Measurements from ENCODE around the gene RAB3IP.
"Not testable (repeated sequence)": the region's sequence is repeated elsewhere in the genome, so short reads cannot be mapped to it uniquely, and the experiment has no call there.

RAB3IP gene

DNA sequence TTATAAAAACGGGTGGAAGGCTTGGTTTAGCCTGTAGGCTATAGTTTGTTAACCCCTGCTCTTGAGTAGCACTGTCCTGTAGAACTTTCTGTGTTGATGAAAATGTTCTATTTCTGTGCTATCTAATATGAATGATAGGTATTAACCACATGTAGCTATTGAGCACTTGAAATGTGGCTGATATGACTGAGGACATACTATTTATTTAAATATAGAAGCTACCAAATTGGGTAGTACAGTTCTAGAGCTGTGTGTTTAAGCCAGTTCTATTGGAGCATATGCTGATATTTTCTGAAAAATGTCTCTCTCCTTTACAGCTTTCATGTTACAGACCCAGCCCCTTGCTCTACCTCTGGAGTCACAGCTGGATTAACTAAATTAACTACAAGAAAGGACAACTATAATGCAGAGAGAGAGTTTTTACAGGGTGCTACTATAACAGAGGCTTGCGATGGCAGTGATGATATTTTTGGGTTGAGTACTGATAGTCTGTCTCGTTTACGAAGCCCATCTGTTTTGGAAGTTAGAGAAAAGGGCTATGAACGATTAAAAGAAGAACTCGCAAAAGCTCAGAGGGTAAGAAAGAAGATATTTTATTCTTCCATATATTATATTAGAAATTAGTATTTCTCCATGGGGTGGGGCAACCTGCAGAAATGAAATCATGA, 17.6 kb downstream of the RAB3IP start:
- DNase-seq (ENCODE audit: low read depth) = no peak

DNA sequence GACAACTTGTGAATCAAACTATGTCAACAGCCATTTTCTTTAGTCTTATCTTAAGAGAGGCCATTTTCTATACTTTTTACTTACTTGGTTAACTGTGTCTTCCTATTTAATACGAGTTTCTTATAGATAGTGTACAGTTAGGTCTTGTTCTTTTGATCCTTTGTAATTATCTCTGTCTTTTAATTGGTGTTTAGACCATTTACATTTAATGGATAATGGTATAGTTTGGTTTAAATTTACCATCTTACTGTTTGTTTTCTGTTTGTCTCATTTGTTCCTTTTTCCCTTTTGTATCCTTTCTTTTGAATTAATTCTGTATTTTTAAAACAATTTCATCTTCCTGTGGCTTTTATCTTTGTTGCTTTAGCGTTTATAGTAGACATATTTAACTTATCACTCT, 19.4 kb downstream of the RAB3IP start:
- DNase-seq (ENCODE audit: low read depth) = no peak

DNA sequence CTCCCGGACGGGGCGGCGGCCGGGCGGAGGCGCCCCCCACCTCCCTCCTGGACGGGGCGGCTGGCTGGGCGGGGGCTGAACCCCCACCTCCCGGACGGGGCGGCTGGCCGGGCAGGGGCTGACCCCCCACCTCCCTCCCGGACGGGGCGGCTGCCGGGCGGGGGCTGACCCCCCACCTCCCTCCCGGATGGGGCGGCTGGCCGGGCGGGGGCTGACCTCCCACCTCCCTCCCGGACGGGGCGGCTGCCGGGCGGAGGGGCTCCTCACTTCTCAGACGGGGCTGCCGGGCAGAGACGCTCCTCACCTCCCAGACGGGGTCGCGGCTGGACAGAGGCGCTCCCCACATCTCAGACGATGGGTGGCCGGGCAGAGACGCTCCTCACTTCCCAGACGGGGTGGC, 20.9 kb downstream of the RAB3IP start:
- not testable (repeated sequence) for DNase-seq (ENCODE audit: low read depth)

DNA sequence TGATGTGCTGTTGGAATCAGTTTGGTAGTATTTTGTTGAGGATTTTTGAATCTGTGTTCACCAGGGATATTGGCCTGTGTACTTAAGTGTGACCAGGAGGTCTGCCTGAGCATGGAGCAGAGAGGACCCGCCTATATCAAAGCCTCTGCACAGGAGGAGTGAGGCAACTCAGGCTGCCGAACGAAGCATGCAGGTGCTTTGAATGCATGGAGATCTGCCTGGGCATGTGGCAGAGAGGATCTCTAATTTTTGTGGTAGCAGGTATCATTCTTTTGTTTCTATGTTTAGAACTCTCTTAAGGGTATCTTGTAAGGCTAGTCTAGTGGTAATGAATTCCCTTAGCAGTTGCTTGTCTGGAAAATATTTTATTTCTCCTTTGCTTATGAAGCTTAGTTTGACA, 26.9 kb downstream of the RAB3IP start:
- no peak for DNase-seq (ENCODE audit: low read depth)

DNA sequence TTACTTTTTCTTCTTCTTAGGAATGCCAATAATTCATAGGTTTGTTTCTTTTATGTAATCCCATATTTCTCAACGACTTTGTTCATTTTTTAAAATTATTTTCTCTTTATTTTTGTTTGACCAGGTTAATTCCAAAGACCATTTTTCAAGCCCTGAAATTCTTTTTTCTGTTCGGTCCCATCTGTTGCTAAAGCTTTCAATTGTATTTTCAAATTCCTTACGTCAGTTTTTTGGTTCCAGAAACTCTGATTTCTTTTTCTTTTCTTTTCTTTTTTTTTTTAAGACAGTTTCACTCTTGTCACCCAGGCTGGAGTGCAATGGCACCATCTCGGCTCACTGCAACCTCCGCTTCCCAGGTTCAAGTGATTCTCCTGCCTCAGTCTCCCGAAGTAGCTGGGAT, 27.6 kb downstream of the RAB3IP start:
- DNase-seq (ENCODE audit: low read depth) = no peak

DNA sequence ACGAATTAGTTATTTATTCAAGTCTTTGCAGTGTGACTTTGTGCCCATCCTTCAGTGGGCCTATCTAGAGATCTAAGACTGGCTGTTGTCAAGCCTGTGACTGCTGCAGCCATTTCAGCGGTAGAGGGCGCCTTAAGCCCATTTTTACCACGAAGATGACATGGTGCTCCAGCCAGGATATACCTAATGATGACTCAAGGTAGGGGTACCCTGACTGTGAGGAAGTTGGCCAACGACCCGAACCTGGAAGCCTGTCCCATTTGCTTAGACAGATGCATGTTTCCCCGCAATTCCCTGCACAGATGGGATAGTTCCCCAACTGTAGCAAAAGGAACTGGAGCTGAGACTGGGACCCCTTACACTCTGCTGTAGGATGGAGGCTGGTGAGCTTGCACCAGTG, 41.3 kb downstream of the RAB3IP start:
- no peak for DNase-seq (ENCODE audit: low read depth)

DNA sequence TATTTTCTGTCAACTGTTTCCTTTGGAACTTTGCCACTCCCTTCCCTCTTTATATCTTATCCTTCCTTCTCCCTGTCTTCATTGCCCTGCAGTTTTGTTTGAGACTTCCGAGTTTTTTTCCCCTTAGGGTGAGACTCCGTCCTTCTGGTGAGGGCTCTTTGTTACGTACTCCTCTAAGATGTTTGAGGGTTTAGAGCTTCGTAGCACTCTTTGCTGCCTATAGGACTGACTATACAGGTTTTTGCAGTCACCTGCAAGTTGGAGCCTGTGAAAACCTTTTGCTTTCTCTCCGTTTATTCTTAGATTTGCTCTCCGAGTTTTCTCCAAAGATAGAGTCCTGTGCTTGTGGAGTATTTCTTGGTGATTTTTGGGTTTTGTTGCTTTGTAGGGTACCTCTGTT, 44.7 kb downstream of the RAB3IP start:
- no peak for DNase-seq (ENCODE audit: low read depth)

DNA sequence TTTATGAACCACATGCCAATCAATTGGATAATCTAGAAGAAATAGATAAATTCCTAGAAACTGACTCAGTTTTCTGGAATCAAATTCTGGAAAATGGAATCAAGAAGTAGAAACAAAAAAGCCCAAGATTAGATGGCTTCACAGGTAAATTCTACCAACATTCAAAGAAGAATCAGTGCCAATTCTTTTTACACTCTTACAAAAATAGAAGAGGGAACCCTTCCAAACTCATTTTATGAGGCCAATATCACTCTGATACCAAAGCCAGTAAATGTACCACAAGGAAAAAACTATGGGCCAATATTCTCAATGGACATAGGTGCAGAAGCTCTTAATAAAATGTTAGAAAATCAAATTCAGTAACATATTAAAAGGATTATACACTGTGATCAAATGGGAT, 50.7 kb downstream of the RAB3IP start:
- no peak for DNase-seq (ENCODE audit: low read depth)

DNA sequence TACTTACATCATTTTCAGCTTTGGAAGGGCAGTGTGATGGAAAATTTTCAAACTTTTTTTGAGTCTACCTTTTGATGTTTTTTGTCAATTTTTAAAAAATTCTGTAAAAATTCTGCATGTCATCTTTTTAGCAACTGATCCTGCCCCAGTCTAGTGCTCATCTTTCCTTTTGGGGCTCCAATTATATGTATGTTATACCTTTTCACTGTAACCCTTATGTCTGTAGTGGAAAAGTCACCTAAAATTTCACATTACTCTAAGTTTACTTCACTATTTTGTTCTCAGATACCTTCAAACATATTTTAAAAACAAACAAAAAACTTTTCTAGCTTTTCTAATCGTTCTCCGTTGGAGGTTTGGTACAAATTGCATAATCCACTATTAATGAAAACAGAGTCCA, 53.9 kb downstream of the RAB3IP start:
- DNase-seq (ENCODE audit: low read depth) = no peak

DNA sequence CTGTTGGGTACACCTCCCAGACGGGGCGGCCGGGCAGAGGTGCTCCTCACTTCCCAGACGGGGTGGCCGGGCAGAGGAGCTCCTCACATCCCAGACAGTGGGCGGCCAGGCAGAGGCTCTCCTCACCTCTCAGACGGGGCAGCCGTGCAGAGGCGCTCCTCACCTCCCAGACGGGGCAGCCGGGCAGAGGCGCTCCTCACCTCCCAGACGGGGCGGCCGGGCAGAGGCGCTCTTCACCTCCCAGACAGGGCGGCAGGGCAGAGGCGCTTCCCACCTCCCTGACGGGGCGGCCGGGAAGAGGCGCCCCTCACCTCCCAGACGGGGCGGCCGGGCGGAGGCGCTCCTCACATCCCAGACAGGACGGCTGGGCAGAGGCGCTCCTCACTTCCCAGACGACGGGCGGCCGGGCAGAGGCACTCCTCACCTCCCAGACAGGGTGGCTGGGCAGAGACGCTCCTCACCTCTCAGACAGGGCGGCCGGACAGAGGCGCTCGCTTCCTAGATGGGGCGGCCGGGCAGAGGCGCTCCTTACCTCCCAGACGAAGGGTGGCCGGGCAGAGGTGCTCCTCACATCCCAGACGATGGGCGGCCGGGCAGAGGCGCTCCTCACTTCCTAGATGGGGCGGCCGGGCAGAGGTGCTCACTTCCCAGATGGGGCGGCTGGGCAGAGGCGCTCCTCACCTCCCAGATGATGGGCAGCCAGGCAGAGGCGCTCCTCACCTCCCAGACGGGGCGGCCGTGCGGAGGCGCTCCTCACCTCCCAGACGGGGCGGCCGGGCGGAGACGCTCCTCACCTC, 68.6 kb downstream of the RAB3IP start:
- DNase-seq (ENCODE audit: low read depth) = not testable (repeated sequence)

DNA sequence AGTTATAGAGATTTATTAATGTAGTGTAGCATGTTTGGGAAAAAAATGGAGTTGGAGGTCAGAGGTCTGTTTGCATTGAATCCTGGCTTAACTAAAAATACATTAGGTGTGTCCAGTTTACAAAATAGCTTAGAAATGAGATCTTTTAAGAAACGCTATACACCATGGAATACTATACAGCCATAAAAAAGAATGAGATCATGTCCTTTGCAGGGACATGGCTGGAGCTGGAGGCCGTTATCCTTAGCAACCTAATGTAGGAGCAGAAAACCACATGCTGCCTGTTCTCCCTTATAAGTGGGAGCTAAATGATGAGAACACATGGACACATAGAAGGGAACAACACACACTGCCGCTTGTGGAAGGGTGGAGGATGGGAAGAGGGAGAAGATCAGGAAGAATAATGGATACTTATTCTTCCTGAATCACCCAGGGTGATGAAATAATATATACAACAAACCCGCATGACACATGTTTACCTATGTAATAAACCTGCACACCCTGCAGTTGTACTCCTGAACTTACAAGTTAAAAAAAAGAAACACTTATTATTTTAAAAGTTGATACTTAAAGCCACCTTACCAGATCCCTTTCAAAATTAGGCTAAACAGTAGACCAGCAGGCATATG, 72.3 kb downstream of the RAB3IP start:
- no peak for DNase-seq (ENCODE audit: low read depth)

DNA sequence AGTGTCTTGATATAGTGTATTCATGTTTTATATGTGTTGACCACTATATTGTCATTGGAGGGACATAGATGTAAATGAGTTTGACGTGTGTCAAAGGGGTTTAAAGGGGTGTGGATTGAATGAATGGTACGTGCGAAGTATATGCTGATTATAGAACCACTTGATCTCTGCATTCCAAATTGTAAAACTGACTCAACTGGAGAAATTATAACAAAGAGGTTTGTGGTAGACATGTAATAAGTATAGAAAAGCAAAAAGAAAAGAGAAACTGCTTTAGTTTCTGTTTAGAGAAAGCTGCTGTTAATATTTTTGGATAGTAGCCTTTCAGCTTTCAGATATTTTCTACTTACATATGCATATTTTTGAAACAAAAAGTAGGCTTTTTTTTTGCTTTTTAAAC, 77.4 kb downstream of the RAB3IP start:
- no peak for DNase-seq (ENCODE audit: low read depth)

DNA sequence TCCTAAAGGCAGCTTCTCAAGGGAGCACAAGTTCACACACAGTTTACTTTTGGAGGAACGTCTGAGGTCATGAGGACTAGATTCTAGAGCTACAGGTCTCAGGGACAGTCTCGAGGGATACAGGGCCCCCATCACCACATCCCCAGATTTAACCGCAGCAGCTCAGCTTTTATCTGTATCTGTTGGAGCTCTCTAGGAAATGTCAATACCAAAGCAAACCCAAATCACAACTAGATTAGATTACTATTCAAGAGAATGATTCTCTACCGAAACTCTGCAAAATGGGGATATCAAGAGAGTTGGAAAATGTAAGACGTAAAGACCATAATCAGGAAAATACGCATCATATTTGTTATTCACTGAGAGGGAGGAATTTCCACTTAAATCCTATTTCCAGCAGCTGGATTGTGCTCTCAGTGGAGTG, 82.4 kb downstream of the RAB3IP start:
- DNase-seq (ENCODE audit: low read depth) = no peak

DNA sequence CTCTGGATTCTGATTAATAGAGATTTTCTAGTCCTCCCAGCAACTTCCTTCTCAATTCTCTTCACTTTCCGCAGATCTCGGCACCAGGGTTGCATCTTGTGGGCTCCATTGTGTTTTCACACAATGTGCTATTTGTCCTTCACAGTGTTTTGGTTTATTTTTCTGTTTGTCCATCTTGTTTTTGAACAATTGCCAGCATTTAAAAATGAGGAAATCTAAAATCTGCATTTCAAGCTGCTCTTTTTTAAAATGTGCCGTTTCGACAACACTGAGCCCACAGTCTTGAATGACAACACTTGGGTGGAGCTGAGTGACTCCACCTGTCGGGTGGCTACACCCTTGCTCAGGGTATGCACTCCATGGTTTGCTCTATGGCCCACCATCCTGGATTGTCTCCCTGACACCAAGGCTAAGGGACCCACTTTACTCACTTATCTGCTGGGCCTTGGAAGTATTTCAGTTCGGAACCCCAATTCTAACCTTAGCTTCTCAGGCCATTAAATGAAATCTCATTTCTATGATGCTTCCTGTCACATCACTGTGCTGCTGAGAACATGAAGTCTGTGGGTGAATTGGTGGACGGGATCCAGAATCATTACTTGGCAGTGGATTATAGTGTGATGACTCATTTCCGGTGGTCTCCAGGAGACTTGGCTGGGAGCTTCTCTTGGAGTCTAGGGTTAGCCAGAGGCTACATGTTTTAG, 82.9 kb downstream of the RAB3IP start:
- no peak for DNase-seq (ENCODE audit: low read depth)

DNA sequence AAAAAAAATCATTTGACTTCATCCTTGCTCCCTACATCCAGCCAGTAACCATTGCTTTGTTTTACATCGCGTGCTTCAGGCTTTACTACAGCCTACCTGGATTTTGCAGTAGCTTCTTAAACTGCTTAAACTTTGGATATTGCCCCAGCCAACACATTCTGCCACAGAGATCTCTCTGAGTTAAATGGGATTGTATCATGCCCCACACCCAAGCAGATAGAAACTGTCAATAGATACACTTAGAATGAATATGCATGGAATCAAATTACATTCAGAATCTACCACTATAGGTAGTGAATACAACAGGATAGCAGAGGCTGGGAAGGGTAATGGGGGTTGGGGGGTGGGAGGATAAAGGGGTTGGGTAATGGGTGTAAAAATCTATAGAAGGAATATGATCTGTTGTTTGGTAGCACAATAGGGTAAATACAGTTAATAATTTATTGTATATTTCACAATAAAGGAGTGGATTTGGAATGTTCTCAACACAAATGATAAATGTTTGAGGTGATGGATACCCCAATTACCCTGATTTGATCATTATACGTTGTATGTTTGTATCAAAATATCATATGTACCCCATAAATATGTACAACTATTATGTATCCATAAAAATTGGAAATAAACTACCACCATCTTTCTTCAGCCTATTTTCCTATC, 83.7 kb downstream of the RAB3IP start:
- DNase-seq (ENCODE audit: low read depth) = no peak

DNA sequence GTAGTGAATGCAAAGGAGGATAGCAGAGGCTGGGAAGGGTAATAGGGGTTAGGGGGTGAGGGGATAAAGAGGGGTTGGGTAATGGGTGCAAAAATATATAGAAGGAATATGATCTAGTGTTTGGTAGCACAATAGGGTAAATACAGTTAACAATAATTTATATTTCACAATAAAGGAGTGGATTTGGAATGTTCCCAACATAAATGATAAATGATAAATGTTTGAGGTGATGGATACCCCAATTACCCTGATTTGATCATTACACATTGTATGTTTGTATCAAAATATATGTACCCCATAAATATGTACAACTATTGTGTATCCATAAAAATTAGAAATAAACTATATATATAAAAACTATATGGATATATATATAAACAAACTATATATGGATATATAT, 85.4 kb downstream of the RAB3IP start:
- no peak for DNase-seq (ENCODE audit: low read depth)

DNA sequence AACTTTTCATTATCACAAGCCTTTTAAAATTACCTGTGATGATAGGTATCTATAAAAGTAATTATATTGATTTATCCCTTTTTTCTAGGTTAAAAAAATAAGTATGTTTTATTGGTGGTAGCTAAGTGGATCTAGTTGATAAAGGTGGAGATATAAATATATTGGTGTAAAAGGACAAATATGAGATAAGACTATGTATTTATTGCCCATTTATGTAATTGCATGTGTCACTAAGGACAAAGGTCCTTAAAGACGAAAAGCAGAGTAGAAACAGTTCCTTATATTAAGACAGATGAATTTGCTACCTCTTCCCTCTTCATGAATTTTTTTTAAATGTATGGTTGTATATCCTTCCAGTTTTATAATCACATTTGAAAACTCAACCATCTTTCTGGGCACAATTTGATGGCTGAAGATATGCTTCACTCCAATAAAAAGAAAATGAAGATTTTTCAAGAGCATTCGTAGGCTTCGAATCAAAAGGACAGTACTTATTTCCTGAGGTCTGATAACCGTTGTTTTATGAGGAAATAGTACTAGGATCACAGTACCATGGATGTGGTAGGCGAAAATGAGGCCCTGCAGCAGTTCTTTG, 86.4 kb downstream of the RAB3IP start, which contains the start of gene MYRFL:
TSS of gene MYRFL (plus strand) at position 262 of the 595 bp plus-strand sequence. CDS start at position 553, 291 bp downstream.
- DNase-seq (ENCODE audit: low read depth) = no peak

DNA sequence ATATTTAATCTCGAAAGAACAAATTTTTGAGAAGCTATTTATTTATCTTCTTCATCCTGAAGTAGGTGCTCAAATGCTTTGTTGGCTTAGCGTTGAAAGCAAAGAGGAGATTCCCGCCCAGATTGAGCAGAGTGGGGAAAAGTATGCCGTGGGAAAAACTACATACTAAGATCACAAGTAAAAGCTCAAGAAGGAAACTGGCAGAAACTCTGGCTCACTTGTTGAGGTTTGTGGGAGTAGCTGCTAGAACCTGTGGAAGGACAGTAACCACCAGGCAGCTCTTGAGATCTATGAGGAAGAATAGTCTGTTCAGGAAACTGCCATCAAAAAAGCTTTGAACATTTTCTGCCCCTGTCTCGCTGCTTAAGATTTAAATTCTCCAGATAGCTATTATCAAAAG, 90.2 kb downstream of the RAB3IP start:
- DNase-seq (ENCODE audit: low read depth) = no peak

DNA sequence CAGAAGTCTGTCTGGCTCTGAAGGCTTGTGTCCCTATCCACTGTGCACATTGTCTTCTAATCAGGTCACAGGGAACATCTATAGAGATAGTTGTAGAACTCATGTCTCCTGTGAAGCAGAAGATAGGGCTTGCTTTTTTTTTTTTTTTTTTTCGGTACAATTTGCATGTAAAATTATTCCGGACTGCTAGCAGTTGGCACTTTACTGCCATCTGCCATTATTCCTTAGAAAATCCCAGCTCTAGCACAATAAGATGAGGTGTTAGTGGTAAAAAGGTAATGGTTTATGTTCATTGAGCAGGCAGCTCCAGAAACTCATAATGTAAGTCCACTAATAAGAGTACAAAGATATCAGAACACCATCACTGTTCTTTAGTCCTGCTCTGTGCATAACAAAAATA, 95.0 kb downstream of the RAB3IP start:
- DNase-seq (ENCODE audit: low read depth) = no peak

DNA sequence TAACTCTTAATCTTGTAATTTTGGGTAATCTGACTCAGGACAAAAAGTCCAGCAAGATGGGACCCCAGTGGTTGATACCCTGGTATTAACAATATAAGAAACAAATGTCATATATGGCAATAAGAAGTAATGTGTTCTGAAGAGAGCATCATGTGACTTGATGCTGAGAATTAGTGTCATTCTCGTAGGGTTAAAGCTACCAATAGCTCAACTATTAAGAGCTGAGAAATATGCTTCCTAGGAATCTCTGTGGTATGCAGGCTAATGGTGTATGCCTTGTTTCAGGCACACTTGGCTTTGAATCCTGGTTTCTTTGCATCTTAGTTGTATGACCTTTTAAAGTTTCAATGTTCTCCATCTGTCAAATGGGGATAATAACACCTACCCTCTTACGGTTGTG, 95.5 kb downstream of the RAB3IP start:
- DNase-seq (ENCODE audit: low read depth) = no peak

DNA sequence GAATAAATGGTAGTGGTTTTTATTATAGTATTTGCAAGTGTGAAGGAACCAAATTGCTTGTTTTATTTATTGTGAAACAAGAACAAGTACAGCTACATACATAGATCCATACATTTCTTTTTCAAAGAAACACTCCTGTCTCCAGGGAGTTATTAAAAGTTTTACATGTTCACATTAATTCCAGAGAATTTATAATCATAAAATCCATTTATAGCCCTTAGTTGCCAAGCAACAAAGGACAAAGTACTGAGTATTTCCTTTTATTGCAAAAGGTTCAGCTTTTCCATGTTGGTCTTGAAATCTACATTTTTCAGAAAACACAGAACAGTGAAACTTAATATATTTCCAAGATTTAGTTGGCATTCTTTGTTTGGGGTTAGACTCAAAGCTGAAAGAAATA, 95.9 kb downstream of the RAB3IP start:
- DNase-seq (ENCODE audit: low read depth) = no peak

DNA sequence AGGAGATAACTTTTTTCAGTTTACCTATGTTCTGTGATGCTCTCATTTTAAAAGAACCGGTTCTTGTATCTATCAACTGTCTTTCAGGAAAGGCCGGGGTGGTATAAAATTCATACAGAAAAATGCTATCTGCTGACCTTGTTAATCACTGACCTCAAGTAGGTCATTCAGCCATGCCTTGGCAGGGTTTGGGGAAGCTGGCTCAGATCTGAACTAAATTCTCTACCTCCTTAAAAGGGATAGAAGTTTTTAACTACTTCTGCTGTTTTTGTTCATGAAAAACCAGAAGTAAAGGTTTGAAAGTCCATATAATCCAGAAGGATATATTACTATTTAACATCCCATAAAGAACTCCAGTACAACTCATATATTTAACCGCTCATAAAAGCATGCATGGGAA, 96.4 kb downstream of the RAB3IP start:
- no peak for DNase-seq (ENCODE audit: low read depth)

All from activated T-helper 1 cell treated with Interleukin-2 at 50 U/mL for 16 hours (primary cell).